ENCODE results near the gene RAB11B. TPM values are rescaled to one million over a fixed set of nuclear protein-coding genes. Genes with fewer than 3 reads are reported as not detected.

Gene RAB11B
- total and polyA plus RNA-seq, 9 of the 15 experiments (the other 6 are each of a cell fraction or from before 2014, with no cell fraction given): 0.74 to 71.0 (median 13.8) TPM

DNA sequence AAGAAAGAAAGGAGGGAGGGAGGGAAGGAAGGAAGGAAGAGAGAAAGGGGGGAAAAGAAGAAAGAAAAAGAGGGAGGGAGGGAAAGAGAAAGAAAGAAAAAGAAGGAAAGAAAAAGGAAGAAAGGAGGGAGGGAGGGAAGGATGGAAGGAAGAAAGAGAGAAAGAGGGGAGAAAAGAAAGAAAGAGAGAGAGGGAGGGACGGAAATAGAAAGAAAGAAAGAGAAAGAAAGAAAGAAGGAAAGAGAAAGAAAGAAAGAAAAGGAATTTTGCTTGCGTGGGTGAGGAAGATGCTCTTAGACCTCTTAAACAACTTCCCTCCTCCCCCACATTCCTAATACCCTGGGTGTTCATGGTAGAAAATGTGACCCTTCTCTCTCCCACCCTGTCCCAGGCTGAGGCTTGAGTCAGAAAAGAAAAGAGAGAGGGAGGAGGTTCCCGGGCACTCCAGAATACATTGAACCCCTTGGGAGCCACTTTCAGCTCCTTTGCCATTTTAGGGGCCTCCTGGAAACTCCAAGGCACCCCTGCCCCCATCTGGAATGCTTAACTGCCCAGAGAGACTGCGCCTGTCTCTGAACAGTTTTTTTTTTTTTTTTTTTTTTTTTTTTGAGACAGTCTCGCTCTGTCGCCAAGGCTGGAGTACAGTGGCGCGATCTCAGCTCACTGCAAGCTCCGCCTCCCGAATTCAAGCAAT, 37.9 kb upstream of the RAB11B start:
- CTCF ChIA-PET (ENCODE audit: low intra/inter-chr PET ratio): interaction anchor here (0.6 to 2.2 kb wide), 4 partner anchors 10 to 233 kb away, joined by 3 to 8 read pairs (median 3); no protein-coding TSS in a partner anchor
- Histone ChIP-seq H3K9me3 (replicated peaks; ENCODE audit: control insufficient read depth, insufficient read depth, low read depth, low read length) (no peaks in the 10 kb centered on the region), H2AFZ (ENCODE audit: low read depth, low read length) (no peak overlapping the region), H3K4me3 (no peak overlapping the region), H3K27me3 (ENCODE audit: control insufficient read depth in 2 of 2, insufficient read depth in 2 of 2, low read length in 2 of 2) (peaks cover 2 to 11% of the 10 kb centered on the region in 2 experiments; a peak in 4 of 5 replicates), H3K4me2 (ENCODE audit: insufficient read depth, low read length) (no peak overlapping the region), H3K79me2 (ENCODE audit: control insufficient read depth, insufficient read depth, low read length) (no peaks in the 10 kb centered on the region), H3K9ac (ENCODE audit: insufficient read depth in 1 of 2, low read depth in 2 of 2, low read length in 2 of 2) (peak overlapping the region in 1 of 2 experiments; percentile 73; a peak in 1 of 4 replicates), H3K9me1 (ENCODE audit: control insufficient read depth, insufficient read depth, low read length) (no peaks in the 10 kb centered on the region), H4K20me1 (replicated peaks; ENCODE audit: control insufficient read depth, insufficient read depth, low read length) (no peaks in the 10 kb centered on the region), H3K4me1 (replicated peaks in 1 of 2; ENCODE audit: control insufficient read depth in 2 of 2, insufficient read depth in 2 of 2, low read length in 2 of 2) (peaks cover 9 to 18% of the 10 kb centered on the region in 2 experiments; a peak in 4 of 5 replicates), H3K36me3 (ENCODE audit: control insufficient read depth, insufficient read depth, low read length) (no peaks in the 10 kb centered on the region), H3K27ac (ENCODE audit: extremely low read depth, low read depth, low read length) (no peak overlapping the region)
- FAIRE-seq (no peak), ATAC-seq (no peak), DNase-seq (ENCODE audit: extremely low read depth in 1 of 4, low spot score in 3 of 4) (no peak)
- BruUV-seq (replicated peaks): no TSS peak
- in situ Hi-C loops (cut with MboI) (no loop called here), intact Hi-C loops (cut with micrococcal nuclease) (loop anchor here (5.0 kb wide), 2 partner anchors 155 to 225 kb away; partner anchors contain the start of gene MYO1F)
- 8% methylated on average over 6 of the region's 10 CpGs for WGBS (ENCODE audit: insufficient coverage, low coverage, missing lambda C conversion rate)
- POLR2A ChIA-PET: interaction anchor here (0.6 to 1.2 kb wide), 5 partner anchors 31 to 1822 kb away, joined by 3 to 6 read pairs (median 3); partner anchors contain the start of genes NDUFA7, RAB11B, RPS28 and TNFSF9
- TF ChIP-seq MTA2 (IDR thresholded peaks at IDR 0.05; ENCODE audit: low read depth) (peak; percentile 37; the same call in 1 of the 2 replicates), HMG20A (CRISPR knock-in tag; conservative IDR thresholded peaks at IDR 0.05) (no peak), GATAD2A (IDR thresholded peaks at IDR 0.05) (0 out of 2 replicates have a peak, but pooled peaks have one; percentile 19), ZNF134 (CRISPR knock-in tag; conservative IDR thresholded peaks at IDR 0.05) (no peak), THRAP3 (IDR thresholded peaks at IDR 0.05; ENCODE audit: borderline replicate concordance) (0 out of 2 replicates have a peak, but pooled peaks have one; percentile 42), EGR1 (conservative IDR thresholded peaks at IDR 0.05) (peak; percentile 62; the same call in 1 of the 2 replicates)
- TF ChIP-seq, protein P1, sequence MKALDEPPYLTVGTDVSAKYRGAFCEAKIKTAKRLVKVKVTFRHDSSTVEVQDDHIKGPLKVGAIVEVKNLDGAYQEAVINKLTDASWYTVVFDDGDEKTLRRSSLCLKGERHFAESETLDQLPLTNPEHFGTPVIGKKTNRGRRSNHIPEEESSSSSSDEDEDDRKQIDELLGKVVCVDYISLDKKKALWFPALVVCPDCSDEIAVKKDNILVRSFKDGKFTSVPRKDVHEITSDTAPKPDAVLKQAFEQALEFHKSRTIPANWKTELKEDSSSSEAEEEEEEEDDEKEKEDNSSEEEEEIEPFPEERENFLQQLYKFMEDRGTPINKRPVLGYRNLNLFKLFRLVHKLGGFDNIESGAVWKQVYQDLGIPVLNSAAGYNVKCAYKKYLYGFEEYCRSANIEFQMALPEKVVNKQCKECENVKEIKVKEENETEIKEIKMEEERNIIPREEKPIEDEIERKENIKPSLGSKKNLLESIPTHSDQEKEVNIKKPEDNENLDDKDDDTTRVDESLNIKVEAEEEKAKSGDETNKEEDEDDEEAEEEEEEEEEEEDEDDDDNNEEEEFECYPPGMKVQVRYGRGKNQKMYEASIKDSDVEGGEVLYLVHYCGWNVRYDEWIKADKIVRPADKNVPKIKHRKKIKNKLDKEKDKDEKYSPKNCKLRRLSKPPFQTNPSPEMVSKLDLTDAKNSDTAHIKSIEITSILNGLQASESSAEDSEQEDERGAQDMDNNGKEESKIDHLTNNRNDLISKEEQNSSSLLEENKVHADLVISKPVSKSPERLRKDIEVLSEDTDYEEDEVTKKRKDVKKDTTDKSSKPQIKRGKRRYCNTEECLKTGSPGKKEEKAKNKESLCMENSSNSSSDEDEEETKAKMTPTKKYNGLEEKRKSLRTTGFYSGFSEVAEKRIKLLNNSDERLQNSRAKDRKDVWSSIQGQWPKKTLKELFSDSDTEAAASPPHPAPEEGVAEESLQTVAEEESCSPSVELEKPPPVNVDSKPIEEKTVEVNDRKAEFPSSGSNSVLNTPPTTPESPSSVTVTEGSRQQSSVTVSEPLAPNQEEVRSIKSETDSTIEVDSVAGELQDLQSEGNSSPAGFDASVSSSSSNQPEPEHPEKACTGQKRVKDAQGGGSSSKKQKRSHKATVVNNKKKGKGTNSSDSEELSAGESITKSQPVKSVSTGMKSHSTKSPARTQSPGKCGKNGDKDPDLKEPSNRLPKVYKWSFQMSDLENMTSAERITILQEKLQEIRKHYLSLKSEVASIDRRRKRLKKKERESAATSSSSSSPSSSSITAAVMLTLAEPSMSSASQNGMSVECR (CRISPR knock-in tag; IDR thresholded peaks at IDR 0.05): no peak
- TF ChIP-seq, protein P2, sequence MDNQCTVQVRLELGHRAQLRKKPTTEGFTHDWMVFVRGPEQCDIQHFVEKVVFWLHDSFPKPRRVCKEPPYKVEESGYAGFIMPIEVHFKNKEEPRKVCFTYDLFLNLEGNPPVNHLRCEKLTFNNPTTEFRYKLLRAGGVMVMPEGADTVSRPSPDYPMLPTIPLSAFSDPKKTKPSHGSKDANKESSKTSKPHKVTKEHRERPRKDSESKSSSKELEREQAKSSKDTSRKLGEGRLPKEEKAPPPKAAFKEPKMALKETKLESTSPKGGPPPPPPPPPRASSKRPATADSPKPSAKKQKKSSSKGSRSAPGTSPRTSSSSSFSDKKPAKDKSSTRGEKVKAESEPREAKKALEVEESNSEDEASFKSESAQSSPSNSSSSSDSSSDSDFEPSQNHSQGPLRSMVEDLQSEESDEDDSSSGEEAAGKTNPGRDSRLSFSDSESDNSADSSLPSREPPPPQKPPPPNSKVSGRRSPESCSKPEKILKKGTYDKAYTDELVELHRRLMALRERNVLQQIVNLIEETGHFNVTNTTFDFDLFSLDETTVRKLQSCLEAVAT (IDR thresholded peaks at IDR 0.05): peak; percentile 15 to 51; a peak in 1 of 4 replicates
- TF ChIP-seq, protein P3, sequence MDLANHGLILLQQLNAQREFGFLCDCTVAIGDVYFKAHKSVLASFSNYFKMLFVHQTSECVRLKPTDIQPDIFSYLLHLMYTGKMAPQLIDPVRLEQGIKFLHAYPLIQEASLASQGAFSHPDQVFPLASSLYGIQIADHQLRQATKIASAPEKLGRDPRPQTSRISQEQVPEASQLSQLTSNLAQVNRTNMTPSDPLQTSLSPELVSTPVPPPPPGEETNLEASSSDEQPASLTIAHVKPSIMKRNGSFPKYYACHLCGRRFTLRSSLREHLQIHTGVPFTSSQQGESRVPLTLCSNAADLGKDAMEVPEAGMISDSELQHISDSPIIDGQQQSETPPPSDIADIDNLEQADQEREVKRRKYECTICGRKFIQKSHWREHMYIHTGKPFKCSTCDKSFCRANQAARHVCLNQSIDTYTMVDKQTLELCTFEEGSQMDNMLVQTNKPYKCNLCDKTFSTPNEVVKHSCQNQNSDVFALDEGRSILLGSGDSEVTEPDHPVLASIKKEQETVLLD (IDR thresholded peaks at IDR 0.05): peak; percentile 59; the same call in 1 of the 2 replicates
- TF ChIP-seq, protein P4, sequence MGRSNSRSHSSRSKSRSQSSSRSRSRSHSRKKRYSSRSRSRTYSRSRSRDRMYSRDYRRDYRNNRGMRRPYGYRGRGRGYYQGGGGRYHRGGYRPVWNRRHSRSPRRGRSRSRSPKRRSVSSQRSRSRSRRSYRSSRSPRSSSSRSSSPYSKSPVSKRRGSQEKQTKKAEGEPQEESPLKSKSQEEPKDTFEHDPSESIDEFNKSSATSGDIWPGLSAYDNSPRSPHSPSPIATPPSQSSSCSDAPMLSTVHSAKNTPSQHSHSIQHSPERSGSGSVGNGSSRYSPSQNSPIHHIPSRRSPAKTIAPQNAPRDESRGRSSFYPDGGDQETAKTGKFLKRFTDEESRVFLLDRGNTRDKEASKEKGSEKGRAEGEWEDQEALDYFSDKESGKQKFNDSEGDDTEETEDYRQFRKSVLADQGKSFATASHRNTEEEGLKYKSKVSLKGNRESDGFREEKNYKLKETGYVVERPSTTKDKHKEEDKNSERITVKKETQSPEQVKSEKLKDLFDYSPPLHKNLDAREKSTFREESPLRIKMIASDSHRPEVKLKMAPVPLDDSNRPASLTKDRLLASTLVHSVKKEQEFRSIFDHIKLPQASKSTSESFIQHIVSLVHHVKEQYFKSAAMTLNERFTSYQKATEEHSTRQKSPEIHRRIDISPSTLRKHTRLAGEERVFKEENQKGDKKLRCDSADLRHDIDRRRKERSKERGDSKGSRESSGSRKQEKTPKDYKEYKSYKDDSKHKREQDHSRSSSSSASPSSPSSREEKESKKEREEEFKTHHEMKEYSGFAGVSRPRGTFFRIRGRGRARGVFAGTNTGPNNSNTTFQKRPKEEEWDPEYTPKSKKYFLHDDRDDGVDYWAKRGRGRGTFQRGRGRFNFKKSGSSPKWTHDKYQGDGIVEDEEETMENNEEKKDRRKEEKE (IDR thresholded peaks at IDR 0.05; ENCODE audit: borderline replicate concordance in 1 of 2, control insufficient read depth in 1 of 2, low read depth in 2 of 2, low read length in 1 of 2): peak in 1 of 2 experiments; percentile 51; a peak in 1 of 4 replicates

Data from K562 (cell line).